T47D (cell line): ENCODE measurements around the gene NKAIN2.
"Not testable (repeated sequence)": the region's sequence is repeated elsewhere in the genome, so short reads cannot be mapped to it uniquely, and the experiment has no call there.

Experiments used
- DNase-seq, 2 experiments: peaks; one replicate each; pipeline versions ENCODE4 v3.0.0 to v3.0.0-alpha.2; 2011 to 2012; ENCODE audit warnings: low read depth in 1 of 2, low spot score in 1 of 2
- JUND ChIP-seq: IDR thresholded peaks from 2 replicates; pipeline ENCODE4 v1.6.1; 2012; ENCODE audit warnings: low read depth
- in situ Hi-C: cut with HindIII; loops from 2 replicates; pipeline ENCODE4 v1.10.0; 2016; ENCODE audit warnings: low sequenced_read_pairs, low pct_unique_long_range_greater_than_20kb

Gene NKAIN2

DNA sequence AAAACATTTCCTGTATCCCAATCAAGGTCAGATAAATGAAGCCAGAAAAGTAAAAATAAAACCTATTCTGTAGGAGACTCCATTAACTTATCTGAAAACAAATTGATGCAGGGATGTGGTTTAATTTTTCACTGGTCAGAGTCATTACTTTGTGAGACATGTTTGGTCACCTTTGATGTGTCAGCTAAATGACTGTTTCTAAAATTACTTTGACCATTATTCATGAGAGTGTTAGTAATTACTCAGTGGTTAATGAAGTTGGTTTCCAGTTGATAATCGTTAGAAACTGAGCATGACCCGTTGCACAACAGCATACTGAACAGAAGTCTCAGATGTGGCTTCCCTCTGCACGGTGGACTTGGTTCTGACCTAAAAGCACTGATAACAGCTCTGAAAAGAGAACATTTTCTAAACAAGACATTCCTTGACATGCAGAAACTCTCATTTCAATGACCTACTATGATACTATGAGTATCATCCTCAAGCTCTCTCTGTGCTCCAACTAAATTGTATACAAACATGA, 748.1 kb downstream of the NKAIN2 start:
- DNase-seq: no peak
- TF ChIP-seq JUND: no peak
- in situ Hi-C loops: no loop called here

DNA sequence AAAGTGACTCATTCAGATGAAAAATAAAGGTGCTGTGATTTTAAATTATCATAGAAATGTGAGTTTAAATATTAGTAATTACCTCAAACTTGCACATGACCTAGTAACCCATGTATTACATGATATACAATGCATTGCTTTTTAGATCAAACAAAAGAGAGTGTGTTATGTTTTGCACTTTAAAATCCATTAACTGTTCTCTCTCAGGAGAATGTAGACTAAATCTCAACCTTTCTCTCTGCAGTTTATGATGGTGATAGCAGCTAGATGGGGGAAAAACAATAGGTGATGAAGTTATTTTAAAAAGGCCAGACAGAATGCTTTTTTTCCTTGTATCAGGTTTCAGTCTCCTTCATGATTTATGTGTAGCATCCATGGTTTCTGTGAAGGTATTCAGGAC, 754.2 kb downstream of the NKAIN2 start:
- in situ Hi-C loops: no loop called here
- no peak for TF ChIP-seq JUND
- DNase-seq: no peak

DNA sequence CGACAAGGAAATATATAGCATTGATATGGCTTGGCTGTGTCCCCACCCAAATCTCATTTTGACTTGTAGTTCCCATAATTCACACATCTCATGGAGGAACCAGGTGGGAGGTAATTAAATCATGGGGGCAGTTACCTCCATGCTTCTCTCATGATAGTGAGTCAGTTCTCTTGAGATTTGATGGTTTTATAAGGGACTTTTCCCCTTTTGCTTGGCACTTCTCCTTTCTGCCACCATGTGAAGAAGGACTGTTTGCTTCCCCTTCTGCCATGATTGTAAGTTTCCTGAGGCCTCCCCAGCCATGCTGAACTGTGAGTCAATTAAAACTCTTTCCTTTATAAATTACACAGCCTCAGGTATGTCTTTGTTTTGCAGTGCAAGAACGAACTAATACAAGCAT, 756.4 kb downstream of the NKAIN2 start:
- DNase-seq, in situ Hi-C loops: not testable (repeated sequence)

DNA sequence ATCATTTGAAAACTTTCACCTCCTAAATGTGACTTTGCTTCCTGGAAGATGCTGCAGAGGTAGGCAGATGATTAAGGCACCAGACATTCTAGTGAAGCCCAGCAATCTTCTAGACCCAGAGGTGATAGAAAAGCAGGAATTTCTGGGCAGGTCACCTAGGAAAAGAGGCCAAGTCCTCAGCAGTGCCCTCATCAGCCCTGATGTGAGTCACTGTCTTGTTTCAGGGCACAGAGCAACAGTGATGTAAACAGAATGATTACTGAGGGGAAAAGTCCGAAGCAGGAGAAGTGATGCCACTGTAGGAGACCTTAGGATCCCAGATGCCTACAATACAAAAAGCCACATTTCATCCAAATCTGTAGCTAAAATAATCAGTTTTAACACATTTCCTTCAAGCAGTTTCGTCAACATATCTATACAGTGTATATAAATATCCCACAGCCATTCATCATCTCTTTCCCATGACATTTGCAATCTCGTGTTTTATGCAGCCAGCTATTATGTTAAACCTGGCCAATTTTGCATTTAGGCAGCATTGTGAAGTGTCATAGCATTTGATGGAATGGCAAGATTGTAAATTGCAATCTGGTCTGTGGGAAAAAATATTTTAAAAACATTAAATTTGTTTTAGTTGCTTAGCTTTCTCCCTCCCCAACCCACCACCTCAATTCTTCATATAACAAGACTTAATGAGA, 757.4 kb downstream of the NKAIN2 start:
- in situ Hi-C loops: no loop called here
- DNase-seq: no peak
- TF ChIP-seq JUND: no peak

DNA sequence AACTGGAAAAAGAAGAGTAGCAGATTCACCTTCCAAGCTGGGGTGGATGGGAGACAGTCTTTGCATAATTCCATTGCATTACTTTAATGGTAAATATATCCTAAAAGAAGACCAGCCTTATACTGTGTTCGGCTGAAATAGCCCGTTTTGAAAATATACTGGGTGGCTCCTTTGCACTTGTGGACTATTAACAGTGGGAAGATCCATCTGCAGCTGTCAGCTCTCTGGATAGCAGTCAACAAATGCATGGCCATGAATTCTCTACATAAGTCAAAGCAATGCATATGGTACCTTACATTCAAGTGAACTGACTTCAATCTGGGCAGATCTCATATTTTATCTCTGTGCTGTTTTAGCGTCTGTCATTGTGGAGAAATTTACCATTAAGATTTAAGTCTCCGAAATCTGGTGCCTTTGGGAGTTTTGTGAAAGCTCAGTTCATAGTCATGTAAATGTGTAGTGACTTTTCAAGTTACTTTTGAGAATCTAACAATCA, 758.0 kb downstream of the NKAIN2 start:
- in situ Hi-C loops: no loop called here
- TF ChIP-seq JUND: no peak
- DNase-seq: no peak

DNA sequence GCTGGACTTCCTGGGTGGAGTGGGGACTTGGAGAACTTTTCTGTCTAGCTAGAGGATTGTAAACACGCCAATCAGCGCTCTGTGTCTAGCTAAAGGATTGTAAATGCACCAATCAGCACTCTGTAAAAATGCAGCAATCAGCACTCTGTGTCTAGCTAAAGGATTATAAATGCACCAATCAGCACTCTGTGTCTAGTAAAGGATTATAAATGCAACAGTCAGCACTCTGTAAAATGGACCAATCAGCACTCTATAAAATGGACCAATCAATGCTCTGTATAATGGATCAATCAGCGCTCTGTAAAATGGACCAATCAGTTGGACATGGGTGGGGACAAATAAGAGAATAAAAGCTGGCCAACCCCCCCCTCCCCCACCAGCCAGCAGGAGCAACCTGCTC, 760.5 kb downstream of the NKAIN2 start:
- in situ Hi-C loops, DNase-seq: not testable (repeated sequence)

DNA sequence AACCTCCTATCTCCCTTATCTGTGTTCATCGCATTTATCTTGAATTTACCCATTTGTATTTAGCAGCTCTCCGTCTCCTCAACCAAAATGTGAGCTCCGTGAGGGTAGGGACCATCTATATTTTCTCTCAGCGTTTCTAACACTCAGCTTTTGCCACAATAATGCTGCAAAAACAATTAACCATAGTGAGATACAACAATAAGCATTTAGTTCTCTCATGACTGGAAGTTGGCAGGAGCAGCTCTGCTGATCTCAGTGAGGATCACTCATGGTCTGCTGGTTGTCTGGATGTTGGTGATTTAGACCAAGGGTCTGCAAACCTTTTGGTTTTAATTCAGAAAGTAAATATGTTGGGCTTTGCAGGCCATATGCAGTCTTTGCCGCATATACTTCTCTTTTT, 763.7 kb downstream of the NKAIN2 start:
- DNase-seq: no peak
- in situ Hi-C loops: no loop called here
- TF ChIP-seq JUND: no peak

DNA sequence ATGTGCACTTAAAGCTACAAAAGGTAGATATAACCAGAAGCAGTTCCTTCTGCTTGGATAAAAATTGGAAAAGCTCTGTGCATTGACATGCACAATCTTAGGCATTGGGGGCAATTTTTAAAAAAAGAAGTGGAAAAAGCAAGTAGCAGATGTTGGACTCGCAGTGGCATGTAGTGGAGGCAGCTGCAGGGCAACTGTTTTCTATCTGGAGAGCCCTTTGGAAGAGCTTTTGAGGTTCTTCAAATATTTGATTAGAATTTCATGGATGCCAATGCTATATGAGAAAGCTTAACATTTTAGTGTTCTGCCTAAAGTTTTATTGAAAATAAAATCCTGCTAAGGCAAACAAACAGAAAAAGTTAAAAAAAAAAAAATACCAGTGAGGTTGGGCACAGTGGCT, 770.3 kb downstream of the NKAIN2 start:
- DNase-seq: no peak
- no peak for TF ChIP-seq JUND
- in situ Hi-C loops: no loop called here

DNA sequence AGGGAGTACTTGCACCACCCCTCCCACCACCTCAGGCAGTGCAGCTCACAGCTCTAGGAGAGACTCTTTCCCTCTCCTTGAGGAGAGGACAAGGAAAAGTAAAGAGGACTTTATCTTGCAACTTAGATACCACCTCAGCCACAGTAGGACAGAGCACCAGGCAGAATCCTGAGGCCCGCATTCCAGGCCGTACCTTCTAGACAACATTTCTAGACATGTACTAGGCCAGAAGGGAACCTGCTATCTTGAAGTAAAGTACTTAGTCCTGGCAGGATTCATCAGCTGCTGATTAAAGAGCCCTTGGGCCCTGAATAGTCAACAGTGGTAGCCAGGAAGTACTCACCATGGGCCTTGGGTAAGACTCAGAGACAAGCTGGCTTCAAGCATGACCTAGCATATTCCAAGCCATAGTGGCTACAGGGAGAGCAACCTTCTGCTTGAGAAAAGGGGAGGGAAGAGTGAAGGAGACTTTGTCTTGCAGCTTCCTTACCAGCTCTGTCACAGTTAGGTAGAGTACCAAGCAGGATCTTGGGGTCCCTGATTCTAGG, 774.1 kb downstream of the NKAIN2 start:
- no peak for TF ChIP-seq JUND
- in situ Hi-C loops: no loop called here
- DNase-seq: no peak

DNA sequence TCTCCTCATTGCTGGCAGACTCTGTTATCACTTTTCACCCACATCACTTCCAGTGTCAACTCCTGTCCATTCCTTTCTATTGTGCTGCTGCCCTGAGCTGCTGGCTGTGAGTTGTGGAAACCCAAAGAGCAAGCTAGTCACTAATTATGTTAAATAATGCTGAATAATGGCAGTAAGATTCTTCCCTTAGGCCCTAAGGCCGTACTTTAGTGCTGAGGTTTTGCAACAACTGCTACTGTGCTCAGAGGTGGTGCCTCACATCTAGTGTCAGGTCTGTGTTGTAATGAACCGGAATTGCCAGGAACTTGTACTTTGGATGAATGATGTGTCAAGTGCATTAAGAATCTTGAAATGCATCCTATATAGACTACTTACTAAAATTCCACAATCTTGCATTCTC, 786.3 kb downstream of the NKAIN2 start:
- no peak for DNase-seq
- in situ Hi-C loops: no loop called here
- no peak for TF ChIP-seq JUND

DNA sequence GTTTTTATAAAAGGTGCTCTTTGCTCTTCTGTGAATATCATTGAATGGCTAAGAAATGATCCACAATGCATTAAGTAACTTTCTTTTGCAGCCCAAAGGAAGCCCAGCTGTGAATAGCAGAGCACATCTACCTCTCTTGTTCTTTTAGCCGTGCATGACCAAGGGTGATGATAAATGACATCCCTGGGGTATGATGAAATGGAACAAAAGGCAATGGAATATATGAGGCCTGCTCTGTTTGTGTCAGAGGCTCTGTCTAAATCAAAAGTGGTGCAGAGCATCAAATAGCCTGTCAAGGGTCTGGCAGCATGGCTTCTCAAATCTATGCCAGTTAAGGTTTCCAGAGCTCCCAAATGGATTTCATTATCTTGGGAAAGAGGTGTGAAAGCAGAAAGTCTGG, 796.0 kb downstream of the NKAIN2 start:
- in situ Hi-C loops: no loop called here
- no peak for DNase-seq
- no peak for TF ChIP-seq JUND

DNA sequence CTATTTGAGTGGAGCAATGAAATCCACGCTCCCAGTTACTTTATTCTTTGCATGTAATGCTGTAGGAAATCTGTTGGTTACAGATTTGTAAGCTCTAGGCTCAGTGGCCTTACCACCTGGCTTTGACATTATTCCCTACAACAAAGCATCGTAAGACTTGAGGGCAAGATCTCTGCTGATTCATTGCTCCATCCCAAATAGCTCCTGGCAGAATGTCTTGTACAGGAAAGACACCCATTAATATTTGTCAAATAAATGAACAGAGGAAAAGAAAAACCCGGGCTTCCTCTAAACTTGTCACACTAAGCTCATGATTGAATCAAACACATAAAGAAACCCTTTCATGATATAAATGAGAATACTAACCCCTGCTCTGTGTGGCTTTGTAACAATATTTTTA, 801.1 kb downstream of the NKAIN2 start:
- no peak for DNase-seq
- in situ Hi-C loops: no loop called here
- no peak for TF ChIP-seq JUND

DNA sequence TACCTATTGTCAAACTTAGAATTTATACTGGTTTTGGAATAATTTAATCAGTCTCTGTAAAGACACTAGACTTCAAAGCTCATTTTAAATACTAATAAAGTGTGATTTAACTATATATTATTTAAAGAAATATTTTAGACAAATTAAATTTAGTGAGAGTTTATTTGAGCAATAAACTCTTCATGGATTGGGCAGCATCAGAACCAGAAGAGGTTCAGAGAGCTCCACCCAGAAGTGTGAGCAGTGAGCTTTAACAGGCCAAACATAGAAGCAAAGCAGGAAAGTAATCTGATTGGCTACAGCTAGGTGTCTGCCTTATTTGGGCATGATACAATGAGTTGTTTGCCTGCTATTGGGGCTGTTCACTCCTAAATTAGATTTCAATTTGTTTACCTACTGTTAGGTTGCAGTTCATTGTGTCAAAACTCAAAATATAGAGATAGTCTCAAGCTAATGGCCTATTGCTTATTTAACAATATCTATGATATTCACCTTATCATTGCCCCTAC, 803.5 kb downstream of the NKAIN2 start:
- DNase-seq: no peak
- in situ Hi-C loops: no loop called here
- TF ChIP-seq JUND: no peak

DNA sequence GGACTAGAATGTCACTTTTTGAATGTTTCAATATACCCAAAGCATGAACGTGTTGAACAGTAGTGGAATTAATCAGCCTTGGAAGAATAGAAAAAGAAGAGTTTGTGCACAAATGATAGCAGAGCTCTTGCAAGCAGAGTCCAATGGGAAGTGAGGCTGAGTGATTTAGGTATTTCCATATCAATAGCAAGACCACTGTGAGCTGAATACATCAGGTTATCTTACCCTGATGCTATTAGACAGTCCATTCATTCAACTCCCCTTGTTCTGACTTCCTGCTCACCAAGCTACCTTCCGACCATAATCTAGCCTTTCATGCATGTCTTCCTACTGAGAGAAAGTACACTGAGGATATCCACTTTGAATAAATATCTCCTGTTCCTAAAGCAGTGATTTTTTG, 809.4 kb downstream of the NKAIN2 start:
- no peak for TF ChIP-seq JUND
- in situ Hi-C loops: no loop called here
- DNase-seq: no peak
